ENCODE results near the gene RAB25. TPM values are rescaled to one million over a fixed set of nuclear protein-coding genes. Genes with fewer than 3 reads are reported as not detected.

RAB25 gene
- total and polyA plus RNA-seq, 4 donors: 0.67 to 2.0 (median 0.92) TPM

DNA sequence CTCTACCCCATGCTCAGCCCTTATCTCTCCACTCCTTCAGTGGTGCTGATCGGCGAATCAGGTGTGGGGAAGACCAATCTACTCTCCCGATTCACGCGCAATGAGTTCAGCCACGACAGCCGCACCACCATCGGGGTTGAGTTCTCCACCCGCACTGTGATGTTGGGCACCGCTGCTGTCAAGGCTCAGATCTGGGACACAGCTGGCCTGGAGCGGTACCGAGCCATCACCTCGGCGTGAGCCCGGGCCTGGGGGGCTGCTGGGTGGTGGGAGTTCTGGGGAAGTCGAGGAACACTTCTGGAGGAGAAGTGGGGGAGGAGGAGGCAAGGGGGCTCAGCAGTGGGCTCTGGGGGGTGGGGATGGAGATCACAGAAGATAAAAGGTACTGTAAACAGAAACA, 4.9 kb downstream of the RAB25 start:
- H3K27me3 ChIP-seq (ENCODE audit: control insufficient read depth in 4 of 4, insufficient read depth in 4 of 4, low read length in 3 of 4): no peaks in the 10 kb centered on the region
- H3K9ac ChIP-seq (ENCODE audit: low read depth in 1 of 2, low read length in 2 of 2): no peak overlapping the region
- no peak overlapping the region for H3K4me3 ChIP-seq (ENCODE audit: low read depth in 1 of 3, low read length in 3 of 3)
- WGBS: 87% methylated on average over 16 of the region's 16 CpGs
- TF ChIP-seq SP1 (IDR thresholded peaks at IDR 0.05): no peak
- no peak for TF ChIP-seq FOXA1 (IDR thresholded peaks at IDR 0.05)
- no peak for TF ChIP-seq JUND (IDR thresholded peaks at IDR 0.05)
- no peak for TF ChIP-seq ZBTB33 (IDR thresholded peaks at IDR 0.05)
- TF ChIP-seq HNF4A (conservative IDR thresholded peaks at IDR 0.05): no peak
- TF ChIP-seq MAX (IDR thresholded peaks at IDR 0.05): no peak
- TF ChIP-seq REST (IDR thresholded peaks at IDR 0.05): no peak
- no peak for TF ChIP-seq GABPA (IDR thresholded peaks at IDR 0.05 in 1 of 2, conservative IDR thresholded peaks at IDR 0.05 in 1 of 2)
- no peak for TF ChIP-seq YY1 (IDR thresholded peaks at IDR 0.05)
- no peak for TF ChIP-seq RXRA (IDR thresholded peaks at IDR 0.05)
- TF ChIP-seq ATF3 (IDR thresholded peaks at IDR 0.05): no peak
- no peak for TF ChIP-seq EGR1 (IDR thresholded peaks at IDR 0.05; ENCODE audit: low read depth in 2 of 2)
- TF ChIP-seq FOXA2 (IDR thresholded peaks at IDR 0.05): no peak
- TF ChIP-seq HNF4G (IDR thresholded peaks at IDR 0.05): no peak
- no peak overlapping the region for H3K27ac ChIP-seq (ENCODE audit: low read depth in 1 of 2, low read length in 2 of 2)
- H3K4me1 ChIP-seq (ENCODE audit: control insufficient read depth in 4 of 4, insufficient read depth in 4 of 4, low read length in 3 of 4): peaks cover 6 to 17% (median 15%) of the 10 kb centered on the region in 4 donors
- no peak for DNase-seq (ENCODE audit: low spot score)
- H3K9me3 ChIP-seq (ENCODE audit: control insufficient read depth in 4 of 4, low read length in 3 of 4): no peaks in the 10 kb centered on the region
- no peaks in the 10 kb centered on the region for H3K36me3 ChIP-seq (ENCODE audit: control insufficient read depth in 4 of 4, insufficient read depth in 3 of 4, low read depth in 1 of 4, low read length in 3 of 4)

- H3K4me3 ChIP-seq (ENCODE audit: low read depth in 1 of 3, low read length in 3 of 3): no peak overlapping the region
- 83% methylated on average over 2 of the region's 2 CpGs for WGBS
- H3K27ac ChIP-seq (ENCODE audit: low read depth in 1 of 2, low read length in 2 of 2): no peak overlapping the region
- H3K9me3 ChIP-seq (ENCODE audit: control insufficient read depth in 4 of 4, low read length in 3 of 4): no peaks in the 10 kb centered on the region
- H3K27me3 ChIP-seq (ENCODE audit: control insufficient read depth in 4 of 4, insufficient read depth in 4 of 4, low read length in 3 of 4): no peaks in the 10 kb centered on the region
- DNase-seq (ENCODE audit: low spot score): no peak
- no peaks in the 10 kb centered on the region for H3K36me3 ChIP-seq (ENCODE audit: control insufficient read depth in 4 of 4, insufficient read depth in 3 of 4, low read depth in 1 of 4, low read length in 3 of 4)
- peaks cover 7 to 18% (median 15%) of the 10 kb centered on the region in 4 donors for H3K4me1 ChIP-seq (ENCODE audit: control insufficient read depth in 4 of 4, insufficient read depth in 4 of 4, low read length in 3 of 4)
- TF ChIP-seq EGR1 (IDR thresholded peaks at IDR 0.05; ENCODE audit: low read depth in 2 of 2) (no peak), RAD21 (IDR thresholded peaks at IDR 0.05) (no peak), HNF4A (conservative IDR thresholded peaks at IDR 0.05) (no peak), SP1 (IDR thresholded peaks at IDR 0.05) (no peak), GABPA (IDR thresholded peaks at IDR 0.05 in 1 of 2, conservative IDR thresholded peaks at IDR 0.05 in 1 of 2) (no peak), ATF3 (IDR thresholded peaks at IDR 0.05) (no peak), REST (IDR thresholded peaks at IDR 0.05) (no peak), RXRA (IDR thresholded peaks at IDR 0.05) (no peak), NR2F2 (IDR thresholded peaks at IDR 0.05) (no peak), HNF4G (IDR thresholded peaks at IDR 0.05) (no peak)
- no peak overlapping the region for H3K9ac ChIP-seq (ENCODE audit: low read depth in 1 of 2, low read length in 2 of 2)
Observed at GRCh38 chr1:156067262-156067661, 6.3 kb downstream of the RAB25 start.
